H54 (cell line): Measurements from ENCODE around the gene ATG13.
A peak's percentile ranks its signal among the peaks of the same experiment; 100 is the strongest.
"Not testable (repeated sequence)": the region's sequence is repeated elsewhere in the genome, so short reads cannot be mapped to it uniquely, and the experiment has no call there.

Experiments
- DNase-seq: peaks from one replicate; pipeline ENCODE4 v3.0.0; 2011; ENCODE audit warnings: low spot score, mixed read lengths; ENCODE audit not compliant: insufficient read length
- FAIRE-seq: peaks from 3 replicates; lab custom pipeline; 2011; peaks lifted over from hg19 to GRCh38; lab: Jason Lieb, UNC
- POLR2A ChIP-seq: IDR thresholded peaks from 2 replicates; pipeline ENCODE4 v1.6.1; 2011; ENCODE audit warnings: low read depth, mild to moderate bottlenecking, low read length

ATG13 gene

DNA sequence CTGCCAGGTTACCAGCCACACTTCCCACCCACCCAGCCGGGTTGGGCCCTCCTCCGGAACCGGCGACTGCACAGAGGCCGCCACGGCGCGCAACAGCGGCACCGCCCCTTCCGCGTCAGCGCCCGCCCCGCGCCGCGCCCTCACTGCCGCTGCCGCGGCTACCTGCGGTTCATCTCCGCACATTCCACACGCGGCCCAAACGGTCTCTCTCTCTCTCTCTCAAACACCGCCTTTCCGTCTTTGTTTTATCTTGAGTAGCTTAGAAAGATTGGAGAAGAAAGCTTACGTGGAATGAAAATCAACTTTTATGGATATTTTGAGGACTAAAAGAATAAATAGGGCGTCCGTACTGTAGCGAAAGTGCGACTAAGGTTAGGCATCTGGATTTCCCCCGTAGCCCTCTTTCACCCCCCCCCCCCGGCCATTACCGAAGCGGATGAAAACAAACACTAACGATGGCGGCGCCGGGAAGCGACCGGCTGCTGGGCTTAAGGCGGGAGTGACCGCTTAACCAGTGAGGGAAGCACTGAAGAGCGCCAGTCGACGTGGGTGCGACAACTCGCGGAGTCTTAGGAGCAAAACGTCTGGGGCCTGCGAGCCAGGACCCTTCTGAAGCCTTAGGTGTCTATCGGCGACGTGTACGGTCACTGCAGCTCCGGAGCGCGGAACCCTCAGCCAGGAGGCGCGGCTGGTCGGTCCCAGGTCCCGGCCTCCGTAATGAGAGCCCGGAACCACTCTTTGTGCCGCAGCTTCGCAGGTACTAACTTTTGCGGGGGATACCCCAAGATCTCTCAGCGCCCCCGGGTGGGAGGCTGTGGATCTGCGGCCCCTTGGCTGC, at the start of gene ATG13, which contains the start of gene HARBI1:
Gene ATG13, plus strand, starts transcription at position 420 of the 838 bp plus-strand sequence. CDS start 26,739 bp downstream, outside the sequence.
Gene HARBI1, minus strand, starts transcription at position 94 of the 838 bp plus-strand sequence. CDS start 990 bp downstream, outside the sequence.
- TF ChIP-seq POLR2A: peak; percentile 92; the same call in 1 of the 2 replicates
- peak; percentile 96 for DNase-seq
- FAIRE-seq: peak; percentile 36

GRCh38 chr11:46570790-46571398, 46.5 kb upstream of the ATG13 start:
- no peak for DNase-seq
- no peak for FAIRE-seq
- no peak for TF ChIP-seq POLR2A

GRCh38 chr11:46574656-46575055, 42.7 kb upstream of the ATG13 start:
- DNase-seq: no peak
- TF ChIP-seq POLR2A: no peak
- FAIRE-seq: no peak

DNA sequence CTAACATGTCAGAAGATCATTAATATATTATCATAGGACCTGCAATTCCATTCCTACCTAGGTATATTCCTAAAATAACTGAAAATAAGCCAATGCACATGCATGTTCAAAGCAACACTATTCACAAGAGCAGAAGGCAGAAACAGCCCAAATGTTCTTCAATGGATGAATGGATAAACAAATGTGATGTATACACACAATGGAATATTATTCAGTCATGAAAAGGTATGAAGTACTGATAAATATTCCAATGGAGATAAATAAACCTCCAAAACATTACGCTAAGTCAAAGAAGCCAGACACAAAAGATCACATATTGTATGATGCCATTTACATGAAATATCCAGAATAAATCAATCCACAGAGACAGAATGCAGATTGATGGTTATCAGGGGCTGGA, 40.3 kb upstream of the ATG13 start:
- no peak for TF ChIP-seq POLR2A
- no peak for DNase-seq
- FAIRE-seq: no peak

GRCh38 chr11:46582588-46582987, 34.8 kb upstream of the ATG13 start:
- no peak for FAIRE-seq
- TF ChIP-seq POLR2A: no peak
- no peak for DNase-seq

- DNase-seq, FAIRE-seq: not testable (repeated sequence)
These were observed 33.8 kb upstream of the ATG13 start for GRCh38 chr11:46583513-46583912.

- FAIRE-seq: no peak
- no peak for TF ChIP-seq POLR2A
- DNase-seq: no peak
These were observed 29.2 kb upstream of the ATG13 start for GRCh38 chr11:46588131-46588530.

DNA sequence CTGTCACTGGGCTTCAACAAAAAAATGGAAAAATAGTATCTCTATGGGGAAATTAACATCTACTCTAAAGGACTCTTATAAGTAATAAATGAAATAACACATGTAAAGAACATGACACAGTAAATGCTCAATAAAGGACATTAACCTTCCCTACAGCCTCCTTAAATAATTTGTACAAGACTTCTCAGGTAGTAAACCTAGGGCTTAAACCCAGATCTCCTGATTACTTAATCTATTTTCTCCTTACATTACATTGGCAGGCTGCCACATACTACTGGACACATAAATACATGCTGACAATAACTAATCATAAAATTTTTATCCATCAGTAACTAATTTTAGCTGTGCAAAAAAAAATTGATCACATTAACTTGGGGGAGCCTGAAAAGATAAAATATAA, 28.4 kb upstream of the ATG13 start:
- no peak for TF ChIP-seq POLR2A
- no peak for FAIRE-seq
- no peak for DNase-seq

GRCh38 chr11:46590740-46591605, 26.4 kb upstream of the ATG13 start:
- no peak for TF ChIP-seq POLR2A
- FAIRE-seq: no peak
- DNase-seq: no peak

DNA sequence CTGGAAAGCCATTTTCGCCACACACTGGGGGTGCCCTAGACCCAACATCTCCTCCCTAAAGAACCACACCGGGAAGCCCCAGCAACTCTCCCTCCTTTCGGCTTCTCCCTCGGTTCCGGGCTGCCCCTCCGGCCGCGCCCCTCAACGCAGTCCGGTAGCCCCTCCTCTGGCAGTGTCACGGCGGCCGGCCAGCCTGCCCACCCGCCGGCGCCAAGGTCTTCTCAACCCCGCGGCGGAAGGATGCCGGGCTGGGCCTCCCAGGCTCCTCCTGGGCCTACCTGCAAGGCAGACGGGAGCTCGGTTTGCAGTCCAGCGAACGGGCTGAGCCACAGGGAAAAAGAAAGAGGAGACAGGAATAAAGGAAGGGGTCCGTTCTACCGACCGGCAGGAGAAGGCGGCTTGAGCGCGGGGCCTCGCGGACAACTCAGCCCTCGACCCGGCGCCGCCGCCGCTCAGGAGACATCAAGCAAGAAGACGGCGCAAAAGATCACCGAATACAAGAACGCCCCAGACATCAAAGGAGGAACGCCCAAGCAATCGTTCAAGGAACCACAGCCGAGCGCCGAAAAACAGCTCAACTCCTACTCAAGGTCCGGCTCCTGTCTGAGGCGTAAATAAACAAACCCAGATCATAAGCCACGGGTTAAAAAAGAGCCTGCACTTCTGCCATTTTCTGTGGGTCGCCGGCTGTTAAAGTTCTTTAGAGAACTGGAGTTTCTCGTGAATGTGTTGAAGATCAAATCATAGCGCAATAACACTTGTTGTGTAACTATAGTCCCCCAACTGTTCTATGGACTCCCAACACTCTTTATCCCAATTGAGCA, 23.6 kb upstream of the ATG13 start, which contains the start of gene AMBRA1:
Gene AMBRA1, minus strand, starts transcription at position 474 of the 824 bp plus-strand sequence. CDS start 45,643 bp downstream, outside the sequence.
- TF ChIP-seq POLR2A: peak; percentile 70
- DNase-seq (peak; percentile 72), FAIRE-seq (peak; percentile 80)

DNA sequence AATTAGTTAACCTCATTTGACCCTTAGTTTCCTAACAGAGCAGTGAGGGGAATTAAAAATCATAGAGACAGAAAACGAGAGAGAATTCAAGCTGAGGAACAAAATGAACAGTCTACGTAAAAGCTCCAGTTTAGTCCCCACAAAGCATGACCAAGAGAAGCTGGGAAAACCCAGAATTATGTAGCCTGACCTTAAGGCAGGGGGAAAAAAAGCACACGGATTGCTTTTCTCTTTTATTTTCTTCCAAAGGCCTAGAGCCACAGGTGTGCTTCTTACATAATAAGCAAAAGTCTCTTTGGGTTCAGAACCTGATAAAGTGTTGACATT, 23.0 kb upstream of the ATG13 start:
- TF ChIP-seq POLR2A: no peak
- DNase-seq: no peak

DNA sequence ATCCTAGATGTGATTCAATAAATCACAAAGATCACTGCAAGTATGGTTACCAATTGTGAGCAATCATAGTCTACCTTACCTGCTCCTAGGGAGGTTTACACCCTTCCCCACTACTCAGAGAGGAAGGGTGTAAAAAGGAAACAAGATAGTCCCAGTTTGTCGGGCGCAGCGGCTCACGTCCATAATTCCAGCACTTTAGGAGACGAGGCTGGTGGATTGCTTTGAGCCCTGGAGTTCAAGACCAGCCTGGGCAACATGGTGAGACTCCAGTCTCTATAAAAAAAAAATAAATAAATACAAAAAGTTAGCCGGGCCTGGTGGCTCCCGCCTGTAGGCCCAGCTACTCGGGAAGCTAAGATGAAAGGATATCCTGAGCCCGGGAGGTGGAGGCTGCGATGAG, 22.6 kb upstream of the ATG13 start:
- no peak for FAIRE-seq
- no peak for DNase-seq
- TF ChIP-seq POLR2A: no peak

More for the DNA sequence above, 23.0 kb upstream of the ATG13 start:
- FAIRE-seq: no peak

GRCh38 chr11:46597155-46597554, 20.2 kb upstream of the ATG13 start:
- FAIRE-seq (no peak), DNase-seq (no peak)
- no peak for TF ChIP-seq POLR2A
